ENCODE results near the gene TSHZ1. TPM values are rescaled to one million over a fixed set of nuclear protein-coding genes. Genes with fewer than 3 reads are reported as not detected.
A peak's percentile ranks its signal among the peaks of the same experiment; 100 is the strongest.

The TSHZ1 gene
- total and polyA plus RNA-seq, 2 experiments from 2014 or later, result 0.23 to 0.38 TPM

- TF ChIP-seq EZH2 (IDR thresholded peaks at IDR 0.05; ENCODE audit: low read depth, unreplicated experiment), result peak; percentile 75
- TF ChIP-seq, protein P1, sequence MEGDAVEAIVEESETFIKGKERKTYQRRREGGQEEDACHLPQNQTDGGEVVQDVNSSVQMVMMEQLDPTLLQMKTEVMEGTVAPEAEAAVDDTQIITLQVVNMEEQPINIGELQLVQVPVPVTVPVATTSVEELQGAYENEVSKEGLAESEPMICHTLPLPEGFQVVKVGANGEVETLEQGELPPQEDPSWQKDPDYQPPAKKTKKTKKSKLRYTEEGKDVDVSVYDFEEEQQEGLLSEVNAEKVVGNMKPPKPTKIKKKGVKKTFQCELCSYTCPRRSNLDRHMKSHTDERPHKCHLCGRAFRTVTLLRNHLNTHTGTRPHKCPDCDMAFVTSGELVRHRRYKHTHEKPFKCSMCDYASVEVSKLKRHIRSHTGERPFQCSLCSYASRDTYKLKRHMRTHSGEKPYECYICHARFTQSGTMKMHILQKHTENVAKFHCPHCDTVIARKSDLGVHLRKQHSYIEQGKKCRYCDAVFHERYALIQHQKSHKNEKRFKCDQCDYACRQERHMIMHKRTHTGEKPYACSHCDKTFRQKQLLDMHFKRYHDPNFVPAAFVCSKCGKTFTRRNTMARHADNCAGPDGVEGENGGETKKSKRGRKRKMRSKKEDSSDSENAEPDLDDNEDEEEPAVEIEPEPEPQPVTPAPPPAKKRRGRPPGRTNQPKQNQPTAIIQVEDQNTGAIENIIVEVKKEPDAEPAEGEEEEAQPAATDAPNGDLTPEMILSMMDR (conservative IDR thresholded peaks at IDR 0.05; ENCODE audit: low read depth in 2 of 2), result no peak
- ATAC-seq, result no peak
- peaks cover 89% of the 10 kb centered on the region for H3K27me3 ChIP-seq (ENCODE audit: insufficient read depth)
- H3K27me3 Mint-ChIP-seq (ENCODE audit: insufficient read depth, low read depth, poor library complexity), result peaks cover 81% of the 10 kb centered on the region
- H3K9me2 ChIP-seq (ENCODE audit: insufficient read depth), result no peaks in the 10 kb centered on the region
- H3K4me1 Mint-ChIP-seq, result peaks cover 52% of the 10 kb centered on the region
- no peak overlapping the region for H3K27ac ChIP-seq (ENCODE audit: low read depth)
- peaks cover 17% of the 10 kb centered on the region for H4K20me1 ChIP-seq (replicated peaks; ENCODE audit: insufficient read depth)
- no peaks in the 10 kb centered on the region for H3K79me2 ChIP-seq (replicated peaks; ENCODE audit: insufficient read depth)
- H3K9me3 Mint-ChIP-seq, result peaks cover 3% of the 10 kb centered on the region; the same call in 1 of the 3 replicates
- peaks cover 45% of the 10 kb centered on the region for H3K4me1 ChIP-seq (ENCODE audit: insufficient read depth)
- H3F3A ChIP-seq (replicated peaks; ENCODE audit: low read depth), result peaks cover 9% of the 10 kb centered on the region; the same call in 1 of the 2 replicates
- peak overlapping the region; percentile 56; the same call in 1 of the 2 replicates for H2AFZ ChIP-seq
- no peaks in the 10 kb centered on the region for H3K36me3 ChIP-seq (ENCODE audit: insufficient read depth)
- H3K4me2 ChIP-seq, result peak overlapping the region; percentile 98
- peak overlapping the region; percentile 79 for H3K4me3 Mint-ChIP-seq
- H3K4me3 ChIP-seq, result peak overlapping the region; percentile 83
- no peak overlapping the region for H3K27ac Mint-ChIP-seq
- DNase-seq (ENCODE audit: low spot score), result no peak
- no peaks in the 10 kb centered on the region; the same call in 2 of the 3 replicates for H3K36me3 Mint-ChIP-seq (ENCODE audit: low read depth)
Measured at GRCh38 chr18:75207310-75208154, 3.1 kb upstream of the TSHZ1 start.

- peaks cover 12% of the 10 kb centered on the region for H4K20me1 ChIP-seq (replicated peaks; ENCODE audit: insufficient read depth)
- H3K4me2 ChIP-seq, result peak overlapping the region; percentile 98
- Mint-ChIP-seq H3K27me3 (ENCODE audit: insufficient read depth, low read depth, poor library complexity) (peaks cover 81% of the 10 kb centered on the region), H3K4me3 (peak overlapping the region; percentile 79), H3K36me3 (ENCODE audit: low read depth) (no peaks in the 10 kb centered on the region; the same call in 2 of the 3 replicates), H3K27ac (no peak overlapping the region), H3K4me1 (peaks cover 51% of the 10 kb centered on the region), H3K9me3 (peaks cover 3% of the 10 kb centered on the region; the same call in 1 of the 3 replicates)
- peak overlapping the region; percentile 83 for H3K4me3 ChIP-seq
- H3K27ac ChIP-seq (ENCODE audit: low read depth), result no peak overlapping the region
- peaks cover 9% of the 10 kb centered on the region; the same call in 1 of the 2 replicates for H3F3A ChIP-seq (replicated peaks; ENCODE audit: low read depth)
- no peaks in the 10 kb centered on the region for H3K36me3 ChIP-seq (ENCODE audit: insufficient read depth)
- H3K27me3 ChIP-seq (ENCODE audit: insufficient read depth), result peaks cover 89% of the 10 kb centered on the region
- DNase-seq (ENCODE audit: low spot score), result peak; percentile 58
- no peaks in the 10 kb centered on the region for H3K79me2 ChIP-seq (replicated peaks; ENCODE audit: insufficient read depth)
- peaks cover 46% of the 10 kb centered on the region for H3K4me1 ChIP-seq (ENCODE audit: insufficient read depth)
- ATAC-seq, result peak; percentile 2
- H2AFZ ChIP-seq, result peak overlapping the region; percentile 56
- H3K9me2 ChIP-seq (ENCODE audit: insufficient read depth), result no peaks in the 10 kb centered on the region
- TF ChIP-seq CREB1 (CRISPR knock-in tag; IDR thresholded peaks at IDR 0.05; ENCODE audit: low read depth) (no peak), EZH2 (IDR thresholded peaks at IDR 0.05; ENCODE audit: low read depth, unreplicated experiment) (peak; percentile 59), ETS1 (IDR thresholded peaks at IDR 0.05) (no peak)
Measured at GRCh38 chr18:75208155-75208835, 2.3 kb upstream of the TSHZ1 start.

Data from GM23338 (cell line).